GM19468 (cell line): ENCODE data around the gene NLRP6.
"Not testable (repeated sequence)": the region's sequence is repeated elsewhere in the genome, so short reads cannot be mapped to it uniquely, and the experiment has no call there.

ENCODE experiments used
- ATAC-seq: cut with Tn5 transposase; IDR thresholded peaks from one replicate; pipeline ENCODE4 v1.9.1; 2021; ENCODE audit warnings: mild to moderate bottlenecking, moderate library complexity, moderate number of reproducible peaks; ENCODE audit not compliant: unreplicated experiment; ENCODE audit errors: extremely low read depth

NLRP6 gene

GRCh38 chr11:304915-305843, 27.0 kb downstream of the NLRP6 start:
- ATAC-seq = no peak

GRCh38 chr11:305844-306211, 27.6 kb downstream of the NLRP6 start:
- no peak for ATAC-seq

GRCh38 chr11:306645-307371, 28.6 kb downstream of the NLRP6 start:
- no peak for ATAC-seq

DNA sequence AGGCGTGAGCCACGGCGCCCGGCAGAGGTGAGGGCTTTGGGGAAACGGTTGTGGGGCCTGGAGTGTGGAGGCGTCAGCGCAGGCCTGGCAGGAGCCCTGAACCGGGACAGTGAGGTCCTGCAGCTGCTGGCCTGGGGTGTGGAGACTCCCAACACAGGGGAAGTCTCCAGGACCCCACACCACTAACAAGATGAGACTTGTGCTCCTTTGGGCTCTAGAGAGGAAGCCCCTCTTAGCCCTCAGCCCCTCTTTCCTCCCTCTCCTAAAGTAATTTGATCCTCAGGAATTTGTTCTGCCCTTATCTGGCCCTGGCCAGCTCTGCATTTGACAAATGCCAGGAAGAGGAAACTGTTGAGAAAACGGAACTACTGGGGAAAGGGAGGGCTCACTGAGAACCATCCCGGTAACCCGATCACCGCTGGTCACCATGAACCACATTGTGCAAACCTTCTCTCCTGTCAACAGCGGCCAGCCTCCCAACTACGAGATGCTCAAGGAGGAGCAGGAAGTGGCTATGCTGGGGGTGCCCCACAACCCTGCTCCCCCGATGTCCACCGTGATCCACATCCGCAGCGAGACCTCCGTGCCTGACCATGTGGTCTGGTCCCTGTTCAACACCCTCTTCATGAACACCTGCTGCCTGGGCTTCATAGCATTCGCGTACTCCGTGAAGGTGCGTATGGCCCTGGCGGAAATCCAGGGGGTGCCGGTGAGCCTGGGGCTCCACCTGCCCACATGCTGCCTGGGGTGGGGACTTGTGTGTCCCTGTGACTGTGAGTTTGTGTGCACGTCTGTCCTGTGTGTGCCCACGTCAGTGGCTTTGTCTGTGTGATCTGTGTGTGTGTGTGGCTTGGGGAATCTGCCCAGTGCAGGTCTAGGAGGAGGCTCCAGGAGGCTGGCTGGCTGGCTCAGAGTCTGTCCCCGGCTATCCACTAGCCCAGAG, 29.8 kb downstream of the NLRP6 start, which contains the start of gene IFITM2:
IFITM2 (plus strand) TSS at position 51 of the 943 bp plus-strand sequence; CDS start at position 428, 377 bp downstream.
- not testable (repeated sequence) for ATAC-seq

DNA sequence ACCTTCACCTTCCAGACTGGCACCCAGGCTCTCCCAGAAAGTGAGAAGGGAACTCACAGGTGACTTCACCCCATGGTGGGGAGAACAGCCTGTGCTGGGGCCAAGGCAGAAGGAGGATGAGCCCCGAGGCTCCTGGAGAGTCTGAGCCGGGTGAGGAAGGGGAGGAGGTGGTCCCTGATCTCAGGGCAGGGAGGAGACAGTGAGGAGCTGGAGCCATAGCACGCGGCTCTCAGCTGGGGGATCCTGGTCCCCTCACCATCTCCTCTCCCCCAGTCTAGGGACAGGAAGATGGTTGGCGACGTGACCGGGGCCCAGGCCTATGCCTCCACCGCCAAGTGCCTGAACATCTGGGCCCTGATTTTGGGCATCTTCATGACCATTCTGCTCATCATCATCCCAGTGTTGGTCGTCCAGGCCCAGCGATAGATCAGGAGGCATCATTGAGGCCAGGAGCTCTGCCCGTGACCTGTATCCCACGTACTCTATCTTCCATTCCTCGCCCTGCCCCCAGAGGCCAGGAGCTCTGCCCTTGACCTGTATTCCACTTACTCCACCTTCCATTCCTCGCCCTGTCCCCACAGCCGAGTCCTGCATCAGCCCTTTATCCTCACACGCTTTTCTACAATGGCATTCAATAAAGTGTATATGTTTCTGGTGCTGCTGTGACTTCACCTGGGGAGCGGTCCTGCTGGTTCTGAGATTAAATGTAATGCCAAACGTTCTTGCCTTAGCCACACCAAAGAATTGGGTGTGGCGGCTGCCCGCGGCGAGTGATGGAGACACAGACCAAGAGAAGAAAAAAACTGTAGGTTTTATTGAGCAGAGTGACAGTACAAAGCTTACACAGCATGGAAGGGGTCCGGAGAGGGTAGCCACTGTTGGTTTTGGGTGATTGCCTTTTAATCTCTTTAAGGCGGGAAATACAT, 30.8 kb downstream of the NLRP6 start:
- ATAC-seq = not testable (repeated sequence)

DNA sequence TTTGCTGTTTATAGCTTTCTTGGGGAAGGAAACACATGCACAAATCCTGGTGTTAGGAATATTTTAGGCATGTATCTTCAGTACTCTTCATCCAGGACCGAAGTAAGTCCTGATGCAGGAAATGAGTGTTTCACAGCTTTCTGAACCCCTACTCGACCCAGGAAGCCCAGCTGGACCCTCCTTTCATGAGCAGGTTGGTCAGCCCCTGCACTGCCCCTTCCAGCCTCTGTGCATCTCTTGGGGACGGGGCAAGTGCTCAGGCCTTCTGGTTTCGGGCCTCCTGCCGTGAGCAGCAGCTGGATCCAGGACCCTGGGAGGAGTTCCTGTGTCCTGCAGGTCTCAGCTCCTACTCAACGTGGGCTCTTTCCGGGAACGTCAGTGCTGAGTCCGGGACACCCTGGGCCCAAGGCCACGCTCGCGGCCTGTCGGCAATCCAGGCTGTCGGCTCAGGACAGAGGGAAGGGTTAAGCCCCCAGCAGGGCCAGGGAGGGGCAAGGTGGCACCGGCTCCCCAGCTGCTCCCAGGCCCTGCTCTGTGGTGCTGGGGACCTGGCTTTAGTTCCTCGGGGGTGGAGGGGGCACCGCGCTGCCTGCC, 31.9 kb downstream of the NLRP6 start:
- not testable (repeated sequence) for ATAC-seq

DNA sequence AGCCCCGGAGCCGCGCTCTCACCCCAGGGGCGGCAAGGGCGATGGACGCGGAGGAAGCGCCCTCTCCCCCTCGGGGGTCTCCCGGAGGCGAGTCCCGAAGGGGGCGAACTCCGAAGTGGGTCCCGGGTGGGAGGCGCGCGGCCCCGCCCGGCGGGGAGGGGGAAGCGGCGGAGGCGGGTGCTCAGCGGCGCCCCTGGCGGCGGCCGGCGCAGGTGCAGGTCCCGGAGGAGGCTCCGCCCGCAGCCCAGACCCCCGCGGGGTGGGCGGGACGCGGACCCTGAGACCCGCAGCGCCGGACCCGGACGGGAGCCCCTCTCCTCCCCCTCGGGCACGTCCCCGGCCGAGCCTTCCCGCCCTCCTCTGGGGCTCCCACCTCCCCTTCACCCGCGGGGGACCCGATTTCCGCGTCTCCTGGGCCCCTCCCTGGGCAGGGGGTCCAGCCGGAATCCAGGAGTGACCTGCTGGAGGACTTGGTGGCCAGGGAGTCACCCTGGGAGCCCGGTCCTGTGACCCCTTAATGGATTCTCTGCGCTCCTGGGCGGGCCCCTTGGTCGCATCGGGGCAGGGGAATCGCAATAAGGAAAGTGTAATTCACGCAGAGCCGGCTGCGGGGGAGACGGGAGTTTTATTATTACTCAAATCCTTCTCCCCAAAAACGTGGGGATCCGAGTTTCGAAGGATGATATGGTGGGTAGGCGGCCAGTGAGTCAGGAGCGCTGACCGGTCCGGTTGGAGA, 33.0 kb downstream of the NLRP6 start:
- ATAC-seq = not testable (repeated sequence)

DNA sequence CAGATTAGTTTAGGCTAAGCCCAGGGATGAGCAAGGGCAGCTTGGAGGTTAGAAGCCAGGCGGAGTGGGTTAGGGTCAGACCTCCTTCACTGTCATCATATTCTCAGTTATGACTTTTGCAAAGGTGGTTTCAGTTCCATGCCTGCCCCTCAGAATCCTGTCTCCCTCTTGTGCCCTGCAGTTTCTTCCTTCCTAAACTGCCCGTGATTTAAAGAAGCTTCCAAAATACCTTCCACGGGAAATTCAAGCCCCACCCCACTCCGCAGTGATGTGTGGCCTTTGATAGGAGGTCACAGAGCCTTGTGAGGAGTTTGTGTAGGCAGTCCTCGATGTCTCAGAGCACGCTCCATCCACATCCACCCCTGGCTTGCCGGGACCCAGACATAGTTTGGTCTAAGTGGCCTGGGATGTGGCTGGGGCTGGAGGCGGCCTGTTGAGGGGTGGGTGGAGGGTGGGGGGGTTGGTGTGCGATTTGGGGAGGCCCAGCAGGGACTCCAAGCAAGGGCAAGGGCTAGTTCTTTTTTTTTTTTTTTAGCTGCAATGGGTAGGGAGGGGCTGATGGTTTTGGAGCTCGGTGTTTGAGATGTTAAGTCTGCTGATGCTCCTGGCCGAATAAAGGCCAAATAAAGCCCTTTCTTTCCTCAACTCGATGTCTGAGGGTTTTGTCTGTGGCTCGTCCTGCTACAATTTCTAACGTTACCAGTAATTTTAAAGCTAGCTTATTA, 34.0 kb downstream of the NLRP6 start:
- ATAC-seq = no peak

GRCh38 chr11:313304-313786, 35.1 kb downstream of the NLRP6 start:
- no peak for ATAC-seq

DNA sequence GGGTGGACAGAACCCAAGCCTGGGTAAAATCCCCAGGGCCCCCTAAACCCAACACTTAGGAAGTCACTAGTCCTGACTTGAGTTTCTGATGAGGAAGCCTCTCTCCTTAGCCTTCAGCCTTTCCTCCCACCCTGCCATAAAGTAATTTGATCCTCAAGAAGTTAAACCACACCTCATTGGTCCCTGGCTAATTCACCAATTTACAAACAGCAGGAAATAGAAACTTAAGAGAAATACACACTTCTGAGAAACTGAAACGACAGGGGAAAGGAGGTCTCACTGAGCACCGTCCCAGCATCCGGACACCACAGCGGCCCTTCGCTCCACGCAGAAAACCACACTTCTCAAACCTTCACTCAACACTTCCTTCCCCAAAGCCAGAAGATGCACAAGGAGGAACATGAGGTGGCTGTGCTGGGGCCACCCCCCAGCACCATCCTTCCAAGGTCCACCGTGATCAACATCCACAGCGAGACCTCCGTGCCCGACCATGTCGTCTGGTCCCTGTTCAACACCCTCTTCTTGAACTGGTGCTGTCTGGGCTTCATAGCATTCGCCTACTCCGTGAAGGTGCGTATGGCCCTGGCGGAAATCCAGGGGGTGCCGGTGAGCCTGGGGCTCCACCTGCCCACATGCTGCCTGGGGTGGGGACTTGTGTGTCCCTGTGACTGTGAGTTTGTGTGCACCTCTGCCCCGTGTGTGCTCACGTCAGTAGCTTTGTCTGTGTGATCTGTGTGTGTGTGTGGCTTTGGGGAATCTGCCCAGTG, 35.8 kb downstream of the NLRP6 start, which contains the start of gene IFITM1:
IFITM1 (plus strand) TSS at position 254 of the 767 bp plus-strand sequence; CDS start at position 385, 131 bp downstream.
- no peak for ATAC-seq

- ATAC-seq = not testable (repeated sequence)
Measured at GRCh38 chr11:314554-314875, 36.3 kb downstream of the NLRP6 start.

DNA sequence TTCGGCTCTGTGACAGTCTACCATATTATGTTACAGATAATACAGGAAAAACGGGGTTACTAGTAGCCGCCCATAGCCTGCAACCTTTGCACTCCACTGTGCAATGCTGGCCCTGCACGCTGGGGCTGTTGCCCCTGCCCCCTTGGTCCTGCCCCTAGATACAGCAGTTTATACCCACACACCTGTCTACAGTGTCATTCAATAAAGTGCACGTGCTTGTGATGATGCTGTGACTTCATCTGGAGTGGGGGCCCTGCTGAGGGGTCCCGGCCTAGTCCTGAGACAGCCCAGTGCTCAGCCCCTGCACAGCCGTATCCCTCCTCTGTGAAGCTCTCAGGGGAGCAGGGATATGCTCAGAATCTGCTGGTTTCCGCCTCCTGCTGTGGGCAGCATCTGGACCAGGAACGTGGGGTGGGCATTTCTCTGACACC, 36.9 kb downstream of the NLRP6 start:
- no peak for ATAC-seq

DNA sequence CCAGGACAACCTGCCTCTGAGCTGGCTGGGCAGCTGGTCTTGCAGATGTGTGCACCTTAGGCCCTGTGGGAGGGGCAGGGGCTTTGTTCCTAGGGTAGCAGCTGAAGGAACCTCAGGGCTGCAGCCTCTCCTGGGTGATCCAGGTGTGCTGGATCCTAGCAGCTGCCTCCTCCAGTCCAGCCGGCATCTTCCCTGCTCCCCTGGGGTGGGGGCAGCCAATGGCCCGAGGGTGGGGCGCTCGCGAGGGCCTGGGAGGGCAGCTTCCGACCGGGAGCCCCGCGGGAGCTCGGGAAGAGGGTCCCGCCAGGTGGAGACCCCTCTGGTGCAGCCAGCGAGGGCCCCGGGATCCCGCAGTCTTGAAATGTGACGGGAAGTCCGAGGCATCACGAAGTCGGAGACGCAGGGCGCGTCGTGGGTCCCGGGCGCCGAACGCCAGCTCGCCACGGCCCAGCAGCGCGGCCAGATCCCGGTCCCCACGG, 37.3 kb downstream of the NLRP6 start:
- ATAC-seq = no peak

- ATAC-seq = no peak
Measured at GRCh38 chr11:316031-316701, 38.0 kb downstream of the NLRP6 start.

DNA sequence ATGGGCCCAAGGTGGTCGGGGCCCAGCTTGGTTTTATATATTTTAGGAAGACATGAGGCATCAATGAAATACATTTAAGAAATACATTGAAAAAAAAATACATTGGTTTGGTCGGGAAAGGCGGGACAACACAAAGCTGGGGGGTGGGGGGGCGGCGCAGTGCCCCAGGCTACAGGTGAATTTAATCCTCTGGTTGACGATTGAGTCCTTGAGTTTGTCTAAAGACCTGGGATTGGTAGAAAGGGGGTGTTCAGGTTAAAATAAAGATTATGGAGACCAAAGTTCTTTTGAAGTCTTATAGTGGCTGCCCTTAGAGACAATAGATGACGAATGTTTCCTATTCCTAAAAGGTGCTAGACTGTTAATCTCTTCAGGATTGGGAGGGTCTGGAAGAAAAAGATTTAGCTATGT, 38.7 kb downstream of the NLRP6 start:
- ATAC-seq = no peak
